ENCODE measurements around the gene LRRC27.

DNA sequence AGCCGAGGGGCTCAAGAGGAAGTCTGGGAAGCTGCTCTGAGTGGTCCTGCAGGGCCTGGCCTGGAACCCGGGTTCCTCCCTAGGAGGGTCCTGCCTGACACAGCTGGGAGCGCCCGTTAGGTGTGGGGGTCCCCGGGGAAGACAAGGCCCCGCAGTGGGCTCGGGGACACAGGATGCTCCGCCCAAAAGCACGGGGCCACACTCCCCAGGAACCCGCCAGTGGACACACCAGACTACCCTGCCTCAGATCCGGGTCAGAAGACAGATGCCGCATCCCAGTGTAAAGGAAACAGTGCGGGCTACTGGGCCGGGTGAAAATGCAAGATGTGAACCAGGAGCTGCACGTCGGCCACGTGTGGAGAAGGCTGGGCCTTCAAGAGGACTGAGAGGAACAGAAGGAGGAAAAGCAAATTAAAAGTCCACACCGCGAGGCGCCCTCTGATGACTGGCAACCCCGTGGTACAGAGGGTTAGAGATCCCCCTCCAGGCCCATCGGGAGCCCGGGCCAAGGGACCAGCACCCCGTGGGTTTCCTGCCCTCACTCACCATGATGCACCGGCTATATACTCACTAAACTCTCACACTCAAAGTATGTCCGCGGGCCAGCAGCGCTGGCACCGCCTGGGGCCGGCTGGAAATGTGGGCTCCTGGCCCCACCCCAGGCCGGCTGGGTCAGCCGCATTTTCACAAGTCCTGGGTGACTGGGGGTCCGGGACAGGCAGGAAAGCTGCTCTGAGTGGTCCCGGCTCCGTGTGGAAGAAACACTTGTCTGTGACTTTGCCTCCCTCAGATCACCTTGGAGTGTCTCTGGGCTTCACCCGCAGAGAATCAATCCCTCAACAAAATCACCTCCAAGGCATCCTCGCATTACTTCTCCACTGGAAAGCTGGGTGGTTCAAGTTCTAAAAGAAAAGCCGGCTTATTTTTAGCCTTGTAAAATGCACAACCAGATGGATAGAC, 30.3 kb upstream of the LRRC27 start:
- TF ChIP-seq CTCF (IDR thresholded peaks at IDR 0.05) (no peak), POLR2AphosphoS5 (IDR thresholded peaks at IDR 0.05) (no peak)

Data from breast epithelium (tissue), 3 donors.